HepG2 (cell line): Measurements from ENCODE around the gene NSMCE1. TPM values are rescaled to one million over a fixed set of nuclear protein-coding genes. Genes with fewer than 3 reads are reported as not detected.

Experiments used
- ADNP ChIP-seq: sonication (generic); formaldehyde crosslinking; IDR thresholded peaks from 2 replicates; pipeline ENCODE4 v1.4.0; 2020; ENCODE audit warnings: missing genetic modification reagents
- ATAD3A ChIP-seq: sonication (generic); formaldehyde crosslinking; IDR thresholded peaks from 2 replicates; pipeline ENCODE4 v1.4.0; 2020; ENCODE audit warnings: missing genetic modification reagents
- CBX5 ChIP-seq: sonication (generic); formaldehyde crosslinking; IDR thresholded peaks from 2 replicates; pipeline ENCODE4 v1.4.0; 2020; ENCODE audit warnings: missing genetic modification reagents, borderline replicate concordance
- DR1 ChIP-seq: sonication (generic); formaldehyde crosslinking; IDR thresholded peaks from 2 replicates; pipeline ENCODE4 v1.8.0; 2021; ENCODE audit warnings: mild to moderate bottlenecking, missing genetic modification reagents, inconsistent platforms
- ELF1 ChIP-seq: sonication (generic); formaldehyde crosslinking; IDR thresholded peaks from 2 replicates; pipeline ENCODE4 v1.4.0; 2020; ENCODE audit warnings: missing genetic modification reagents
- EP300 ChIP-seq, 3 experiments: sonication (generic) in 1 of 3; formaldehyde crosslinking in 1 of 3; IDR thresholded peaks; 2 replicates each; pipeline versions ENCODE4 v1.5.1 to v1.6.1; 2011 to 2020; ENCODE audit warnings: low read depth in 2 of 3, low read length in 2 of 3, borderline replicate concordance in 1 of 3, improper control_type of control experiment in 1 of 3, mild to moderate bottlenecking in 1 of 3, missing genetic modification reagents in 1 of 3, moderate library complexity in 1 of 3
- FOSL2 ChIP-seq: sonication (generic); formaldehyde crosslinking; IDR thresholded peaks from 2 replicates; pipeline ENCODE4 v1.4.0; 2020; ENCODE audit warnings: missing genetic modification reagents
- FOXA1 ChIP-seq, 2 experiments: fragments of 450-650 bp in 1 of 2; sonication (generic) in 1 of 2; formaldehyde crosslinking in 1 of 2; IDR thresholded peaks; 2 replicates each; pipeline versions ENCODE4 v1.4.0 to v1.6.1; 2016 to 2020; ENCODE audit warnings: missing genetic modification reagents in 1 of 2
- HINFP ChIP-seq: sonication (generic); formaldehyde crosslinking; IDR thresholded peaks from 2 replicates; pipeline ENCODE4 v1.4.0; 2020; ENCODE audit warnings: low read depth, mild to moderate bottlenecking, missing genetic modification reagents
- MED1 ChIP-seq: sonication (generic); formaldehyde crosslinking; IDR thresholded peaks from 2 replicates; pipeline ENCODE4 v1.4.0; 2020; ENCODE audit warnings: missing genetic modification reagents
- MXI1 ChIP-seq: IDR thresholded peaks from 3 replicates; pipeline ENCODE4 v1.6.1; 2012; ENCODE audit warnings: low read depth, low read length, inconsistent platforms, borderline replicate concordance
- PCBP2 ChIP-seq: fragments of 200-400 bp; formaldehyde crosslinking; optimal IDR thresholded peaks from 2 replicates; pipeline ENCODE3; 2018; ENCODE audit warnings: low read length, low read depth; ENCODE audit not compliant: poor library complexity, severe bottlenecking
- PHF8 ChIP-seq: sonication (generic); formaldehyde crosslinking; IDR thresholded peaks from 2 replicates; pipeline ENCODE4 v1.5.0; 2020; ENCODE audit warnings: missing genetic modification reagents
- PLRG1 ChIP-seq: fragments of 450-650 bp; conservative IDR thresholded peaks from 2 replicates; pipeline ENCODE4 v1.6.1; 2016
- RXRB ChIP-seq: IDR thresholded peaks from 2 replicates; pipeline ENCODE4 v1.6.1; 2016; ENCODE audit warnings: borderline replicate concordance, missing genetic modification reagents, missing compliant biosample characterization
- ZNF205 ChIP-seq: IDR thresholded peaks from 2 replicates; pipeline ENCODE4 v1.6.1; 2018; ENCODE audit warnings: missing biosample characterization, missing genetic modification reagents
- ZNF33A ChIP-seq: sonication (generic); formaldehyde crosslinking; IDR thresholded peaks from 2 replicates; pipeline ENCODE4 v1.5.1; 2020; ENCODE audit warnings: missing genetic modification reagents, mild to moderate bottlenecking, moderate library complexity, borderline replicate concordance
- ZNF407 ChIP-seq: sonication (generic); formaldehyde crosslinking; IDR thresholded peaks from one replicate; pipeline ENCODE4 v1.5.1; 2020; ENCODE audit warnings: mild to moderate bottlenecking, missing genetic modification reagents; ENCODE audit errors: not compliant biosample characterization
- ZNF484 ChIP-seq: sonication (generic); formaldehyde crosslinking; IDR thresholded peaks from 2 replicates; pipeline ENCODE4 v1.5.1; 2020; ENCODE audit warnings: mild to moderate bottlenecking, low read depth, missing genetic modification reagents, borderline replicate concordance
- ZNF792 ChIP-seq: IDR thresholded peaks from 2 replicates; pipeline ENCODE4 v1.6.1; 2016
- polyA plus RNA-seq, 8 experiments: library from polyadenylated mRNA; depleted of rRNA in 3 of 8; stranded (reverse) in 7 of 8; unstranded in 1 of 8; fragments of >200 nt; fragmentation: Illumina TruSeq in 4 of 8; extraction: Trizol in 4 of 8; gene quantifications; 2 replicates each; pipeline versions ENCODE4 v1.2.1 to v1.2.3, GENCODE V29; 2011 to 2016; ENCODE audit warnings: low read depth in 4 of 8, missing spikeins in 1 of 8, mixed read lengths in 1 of 8; ENCODE audit not compliant: insufficient read depth in 1 of 8
- total RNA-seq, 5 experiments: library from RNA; depleted of rRNA; stranded (reverse); fragments of >200 nt; fragmentation: Illumina TruSeq; extraction: Trizol; gene quantifications; 2 replicates each; pipeline ENCODE4 v1.2.3, GENCODE V29; 2016; ENCODE audit warnings: low read depth in 1 of 5

NSMCE1 gene
- total and polyA plus RNA-seq, 2 of the 13 experiments (the other 11 are each of a cell fraction or from before 2014, with no cell fraction given): 42.7 to 52.9 TPM

- TF ChIP-seq HINFP (CRISPR knock-in tag): no peak
- no peak for TF ChIP-seq DR1 (CRISPR knock-in tag)
- TF ChIP-seq MED1 (CRISPR knock-in tag): peak; percentile 76
- TF ChIP-seq ADNP (CRISPR knock-in tag): no peak
- no peak for TF ChIP-seq ATAD3A (CRISPR knock-in tag)
- peak; percentile 63 for TF ChIP-seq FOSL2 (CRISPR knock-in tag)
- no peak for TF ChIP-seq PLRG1
- TF ChIP-seq ZNF205: 0 out of 2 replicates have a peak, but pooled peaks have one; percentile 21
- TF ChIP-seq PCBP2: no peak
- no peak for TF ChIP-seq CBX5 (CRISPR knock-in tag)
- TF ChIP-seq ZNF792 (CRISPR knock-in tag): 0 out of 2 replicates have a peak, but pooled peaks have one; percentile 33
- TF ChIP-seq MXI1: 0 out of 3 replicates have a peak, but pooled peaks have one; percentile 18
- TF ChIP-seq RXRB (CRISPR knock-in tag): peak; percentile 72
- no peak for TF ChIP-seq ZNF33A (CRISPR knock-in tag)
- TF ChIP-seq ELF1: no peak
- no peak; the same call in 1 of the 2 replicates for TF ChIP-seq PHF8 (CRISPR knock-in tag)
- TF ChIP-seq EP300 (IDR thresholded peaks at IDR 0.05; ENCODE audit: low read depth in 2 of 2, low read length in 2 of 2): peak in 1 of 2 experiments; percentile 50; a peak in 2 of 4 replicates
- TF ChIP-seq EP300 (CRISPR knock-in tag; IDR thresholded peaks at IDR 0.05; ENCODE audit: borderline replicate concordance): 0 out of 2 replicates have a peak, but pooled peaks have one; percentile 13
- TF ChIP-seq FOXA1 (IDR thresholded peaks at IDR 0.05): no peak
- peak; percentile 86 for TF ChIP-seq FOXA1 (CRISPR knock-in tag; IDR thresholded peaks at IDR 0.05)
- no peak for TF ChIP-seq ZNF484 (CRISPR knock-in tag)
- no peak for TF ChIP-seq ZNF407 (CRISPR knock-in tag)
These were observed 953 bp upstream of the NSMCE1 start (continued) for GRCh38 chr16:27269300-27270150.
